Measurements from ENCODE around the gene CAV3.

The CAV3 gene

GRCh38 chr3:8743911-8744310, 10.3 kb downstream of the CAV3 start:
- TF ChIP-seq SPI1 (IDR thresholded peaks at IDR 0.05; ENCODE audit: low read depth, low read length): no peak
- no peak for TF ChIP-seq POLR2A (IDR thresholded peaks at IDR 0.05; ENCODE audit: low read depth, low read length)
- TF ChIP-seq POU2F2 (IDR thresholded peaks at IDR 0.05; ENCODE audit: low read depth, low read length): no peak
- no peak for TF ChIP-seq POLR2AphosphoS5 (IDR thresholded peaks at IDR 0.05; ENCODE audit: low read depth, low read length)
- no peak for TF ChIP-seq TAF1 (IDR thresholded peaks at IDR 0.05; ENCODE audit: low read depth, low read length)
- TF ChIP-seq PAX5 (IDR thresholded peaks at IDR 0.05; ENCODE audit: insufficient read depth, low read length, severe bottlenecking): no peak
- no peak for FAIRE-seq
- no peak for DNase-seq (ENCODE audit: insufficient read length, low spot score)

GRCh38 chr3:8745619-8746370, 12.2 kb downstream of the CAV3 start:
- no peak for DNase-seq (ENCODE audit: insufficient read length, low spot score)
- no peak for TF ChIP-seq POLR2A (IDR thresholded peaks at IDR 0.05; ENCODE audit: low read depth, low read length)
- FAIRE-seq: no peak

GRCh38 chr3:8746780-8747345, 13.3 kb downstream of the CAV3 start:
- no peak for FAIRE-seq
- no peak for DNase-seq (ENCODE audit: insufficient read length, low spot score)
- TF ChIP-seq POU2F2 (IDR thresholded peaks at IDR 0.05; ENCODE audit: low read depth, low read length): no peak

- TF ChIP-seq POU2F2 (IDR thresholded peaks at IDR 0.05; ENCODE audit: low read depth, low read length) (no peak), SPI1 (IDR thresholded peaks at IDR 0.05; ENCODE audit: low read depth, low read length) (no peak), POLR2A (IDR thresholded peaks at IDR 0.05; ENCODE audit: low read depth, low read length) (no peak), POLR2AphosphoS5 (IDR thresholded peaks at IDR 0.05; ENCODE audit: low read depth, low read length) (no peak), TAF1 (IDR thresholded peaks at IDR 0.05; ENCODE audit: low read depth, low read length) (no peak), PAX5 (IDR thresholded peaks at IDR 0.05; ENCODE audit: insufficient read depth, low read length, severe bottlenecking) (no peak)
- DNase-seq (ENCODE audit: insufficient read length, low spot score): no peak
- FAIRE-seq: no peak
These were observed 15.7 kb downstream of the CAV3 start for GRCh38 chr3:8749316-8749715.

- TF ChIP-seq PAX5 (IDR thresholded peaks at IDR 0.05; ENCODE audit: insufficient read depth, low read length, severe bottlenecking) (no peak), POLR2A (IDR thresholded peaks at IDR 0.05; ENCODE audit: low read depth, low read length) (no peak), TAF1 (IDR thresholded peaks at IDR 0.05; ENCODE audit: low read depth, low read length) (no peak), POLR2AphosphoS5 (IDR thresholded peaks at IDR 0.05; ENCODE audit: low read depth, low read length) (no peak), POU2F2 (IDR thresholded peaks at IDR 0.05; ENCODE audit: low read depth, low read length) (no peak), SPI1 (IDR thresholded peaks at IDR 0.05; ENCODE audit: low read depth, low read length) (no peak)
- DNase-seq (ENCODE audit: insufficient read length, low spot score) (no peak), FAIRE-seq (no peak)
These were observed 19.2 kb downstream of the CAV3 start for GRCh38 chr3:8752832-8753231.

GRCh38 chr3:8755097-8755496, 21.5 kb downstream of the CAV3 start:
- no peak for FAIRE-seq
- no peak for TF ChIP-seq POU2F2 (IDR thresholded peaks at IDR 0.05; ENCODE audit: low read depth, low read length)
- no peak for DNase-seq (ENCODE audit: insufficient read length, low spot score)

- DNase-seq (ENCODE audit: insufficient read length, low spot score): no peak
- no peak for TF ChIP-seq TAF1 (IDR thresholded peaks at IDR 0.05; ENCODE audit: low read depth, low read length)
- no peak for TF ChIP-seq POLR2A (IDR thresholded peaks at IDR 0.05; ENCODE audit: low read depth, low read length)
- no peak for TF ChIP-seq POLR2AphosphoS5 (IDR thresholded peaks at IDR 0.05; ENCODE audit: low read depth, low read length)
- TF ChIP-seq PAX5 (IDR thresholded peaks at IDR 0.05; ENCODE audit: insufficient read depth, low read length, severe bottlenecking): no peak
- TF ChIP-seq SPI1 (IDR thresholded peaks at IDR 0.05; ENCODE audit: low read depth, low read length): no peak
- no peak for TF ChIP-seq POU2F2 (IDR thresholded peaks at IDR 0.05; ENCODE audit: low read depth, low read length)
- FAIRE-seq: no peak
These were observed 22.1 kb downstream of the CAV3 start for GRCh38 chr3:8755564-8756237.

- FAIRE-seq: no peak
- TF ChIP-seq POU2F2 (IDR thresholded peaks at IDR 0.05; ENCODE audit: low read depth, low read length): no peak
- no peak for TF ChIP-seq POLR2AphosphoS5 (IDR thresholded peaks at IDR 0.05; ENCODE audit: low read depth, low read length)
- TF ChIP-seq TAF1 (IDR thresholded peaks at IDR 0.05; ENCODE audit: low read depth, low read length): no peak
- TF ChIP-seq PAX5 (IDR thresholded peaks at IDR 0.05; ENCODE audit: insufficient read depth, low read length, severe bottlenecking): no peak
- TF ChIP-seq SPI1 (IDR thresholded peaks at IDR 0.05; ENCODE audit: low read depth, low read length): no peak
- TF ChIP-seq POLR2A (IDR thresholded peaks at IDR 0.05; ENCODE audit: low read depth, low read length): no peak
- no peak for DNase-seq (ENCODE audit: insufficient read length, low spot score)
These were observed 23.1 kb downstream of the CAV3 start for GRCh38 chr3:8756671-8757070.

- no peak for TF ChIP-seq TAF1 (IDR thresholded peaks at IDR 0.05; ENCODE audit: low read depth, low read length)
- no peak for TF ChIP-seq POU2F2 (IDR thresholded peaks at IDR 0.05; ENCODE audit: low read depth, low read length)
- no peak for TF ChIP-seq PAX5 (IDR thresholded peaks at IDR 0.05; ENCODE audit: insufficient read depth, low read length, severe bottlenecking)
- no peak for TF ChIP-seq POLR2AphosphoS5 (IDR thresholded peaks at IDR 0.05; ENCODE audit: low read depth, low read length)
- no peak for TF ChIP-seq SPI1 (IDR thresholded peaks at IDR 0.05; ENCODE audit: low read depth, low read length)
- no peak for FAIRE-seq
- no peak for DNase-seq (ENCODE audit: insufficient read length, low spot score)
These were observed 24.2 kb downstream of the CAV3 start for GRCh38 chr3:8757551-8758518.
